ENCODE measurements around the gene FRAS1.

FRAS1 gene

GRCh38 chr4:78155616-78156105 lies 98.5 kb downstream of the FRAS1 start:
- no peaks in the 10 kb centered on the region for H3K9me3 ChIP-seq (ENCODE audit: low read depth, low read length)
- no peaks in the 10 kb centered on the region for H3K36me3 ChIP-seq (ENCODE audit: insufficient read depth, low read length)
- no peak overlapping the region for H3K4me3 ChIP-seq
- no peak for DNase-seq (ENCODE audit: low read depth, low spot score)
- TF ChIP-seq POLR2AphosphoS5 (IDR thresholded peaks at IDR 0.05; ENCODE audit: borderline replicate concordance, low read depth, low read length): no peak
- TF ChIP-seq FOXP2 (optimal IDR thresholded peaks at IDR 0.05; ENCODE audit: control extremely low read depth, extremely low read length, insufficient read depth): no peak
- TF ChIP-seq EZH2 (IDR thresholded peaks at IDR 0.05): no peak
- H3K9ac ChIP-seq (ENCODE audit: insufficient read length): no peak overlapping the region
- H3K27ac ChIP-seq: no peak overlapping the region

DNA sequence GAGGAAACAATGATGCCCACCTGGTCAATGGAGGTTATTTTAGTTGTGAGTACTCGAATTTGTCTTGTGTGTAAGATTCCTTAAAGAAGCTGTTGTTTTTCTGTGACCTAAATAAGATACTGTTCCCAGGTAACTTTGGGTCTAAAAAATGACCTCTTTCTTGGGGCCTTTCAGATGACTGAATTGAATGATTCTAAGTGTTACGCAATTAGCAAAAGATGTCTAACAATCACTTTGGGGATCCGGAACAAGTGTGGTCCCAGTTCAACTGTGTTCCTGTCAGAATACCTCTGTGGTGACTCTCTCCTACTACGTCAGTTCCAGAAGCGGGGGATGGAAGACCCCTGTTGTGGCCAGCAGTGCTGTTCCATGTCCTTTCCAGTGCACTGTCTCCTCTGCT lies 99.4 kb downstream of the FRAS1 start:
- no peaks in the 10 kb centered on the region for H3K36me3 ChIP-seq (ENCODE audit: insufficient read depth, low read length)
- no peak for DNase-seq (ENCODE audit: low read depth, low spot score)
- no peaks in the 10 kb centered on the region for H3K9me3 ChIP-seq (ENCODE audit: low read depth, low read length)
- H3K9ac ChIP-seq (ENCODE audit: insufficient read length): no peak overlapping the region
- H3K27ac ChIP-seq: no peak overlapping the region
- TF ChIP-seq EZH2 (IDR thresholded peaks at IDR 0.05) (no peak), FOXP2 (optimal IDR thresholded peaks at IDR 0.05; ENCODE audit: control extremely low read depth, extremely low read length, insufficient read depth) (no peak), POLR2AphosphoS5 (IDR thresholded peaks at IDR 0.05; ENCODE audit: borderline replicate concordance, low read depth, low read length) (no peak)
- H3K4me3 ChIP-seq: no peak overlapping the region

DNA sequence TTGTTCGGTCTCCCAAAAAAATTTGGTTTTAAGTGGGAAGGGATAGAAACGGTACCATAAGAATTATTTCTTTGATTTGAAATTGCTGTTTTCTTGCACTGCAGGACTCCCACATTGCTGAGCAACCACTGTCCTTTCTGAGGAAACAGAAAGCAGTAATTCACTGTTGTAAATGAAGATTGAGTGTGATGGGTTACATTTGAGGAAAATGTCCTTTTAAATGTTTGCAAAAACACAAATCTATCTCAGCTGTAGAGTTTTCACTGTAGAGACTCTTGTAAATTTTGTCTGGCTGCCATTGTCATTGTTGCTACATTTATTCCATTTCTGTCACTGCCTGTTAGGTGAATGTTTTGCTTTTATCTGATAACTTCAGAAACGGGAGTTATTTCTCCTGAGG lies 105.2 kb downstream of the FRAS1 start:
- Histone ChIP-seq H3K4me3 (no peak overlapping the region), H3K36me3 (ENCODE audit: insufficient read depth, low read length) (no peaks in the 10 kb centered on the region), H3K9ac (ENCODE audit: insufficient read length) (no peak overlapping the region), H3K27ac (no peak overlapping the region), H3K9me3 (ENCODE audit: low read depth, low read length) (no peaks in the 10 kb centered on the region)
- TF ChIP-seq POLR2AphosphoS5 (IDR thresholded peaks at IDR 0.05; ENCODE audit: borderline replicate concordance, low read depth, low read length): no peak
- no peak for TF ChIP-seq FOXP2 (optimal IDR thresholded peaks at IDR 0.05; ENCODE audit: control extremely low read depth, extremely low read length, insufficient read depth)
- no peak for TF ChIP-seq EZH2 (IDR thresholded peaks at IDR 0.05)
- no peak for DNase-seq (ENCODE audit: low read depth, low spot score)

DNA sequence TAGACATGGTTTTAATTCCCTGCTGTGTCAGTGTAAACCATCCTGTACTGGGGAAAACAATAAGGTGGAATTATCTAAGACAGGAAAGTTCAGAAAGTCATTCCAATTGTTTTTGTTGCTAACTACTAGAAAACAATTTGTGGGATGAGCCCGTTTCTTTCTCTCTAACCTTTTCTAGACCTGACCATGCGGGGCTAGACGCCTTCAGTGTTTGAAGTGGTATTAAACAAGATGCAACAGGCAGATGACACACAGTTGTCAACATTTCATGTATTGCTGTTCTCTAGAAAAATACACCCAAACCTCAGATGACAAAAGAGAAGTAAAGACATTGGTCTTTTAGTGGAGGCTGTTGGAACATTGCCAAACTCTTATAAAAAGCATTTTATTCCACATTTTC lies 105.7 kb downstream of the FRAS1 start:
- TF ChIP-seq POLR2AphosphoS5 (IDR thresholded peaks at IDR 0.05; ENCODE audit: borderline replicate concordance, low read depth, low read length): no peak
- TF ChIP-seq EZH2 (IDR thresholded peaks at IDR 0.05): no peak
- TF ChIP-seq FOXP2 (optimal IDR thresholded peaks at IDR 0.05; ENCODE audit: control extremely low read depth, extremely low read length, insufficient read depth): no peak
- no peak overlapping the region for H3K9ac ChIP-seq (ENCODE audit: insufficient read length)
- H3K27ac ChIP-seq: no peak overlapping the region
- DNase-seq (ENCODE audit: low read depth, low spot score): no peak
- no peaks in the 10 kb centered on the region for H3K9me3 ChIP-seq (ENCODE audit: low read depth, low read length)
- no peak overlapping the region for H3K4me3 ChIP-seq
- no peaks in the 10 kb centered on the region for H3K36me3 ChIP-seq (ENCODE audit: insufficient read depth, low read length)

- no peak overlapping the region for H3K27ac ChIP-seq
- no peaks in the 10 kb centered on the region for H3K36me3 ChIP-seq (ENCODE audit: insufficient read depth, low read length)
- H3K9me3 ChIP-seq (ENCODE audit: low read depth, low read length): no peaks in the 10 kb centered on the region
- no peak overlapping the region for H3K4me3 ChIP-seq
- TF ChIP-seq POLR2AphosphoS5 (IDR thresholded peaks at IDR 0.05; ENCODE audit: borderline replicate concordance, low read depth, low read length) (no peak), EZH2 (IDR thresholded peaks at IDR 0.05) (no peak), FOXP2 (optimal IDR thresholded peaks at IDR 0.05; ENCODE audit: control extremely low read depth, extremely low read length, insufficient read depth) (no peak)
- H3K9ac ChIP-seq (ENCODE audit: insufficient read length): no peak overlapping the region
- no peak for DNase-seq (ENCODE audit: low read depth, low spot score)
Observed at GRCh38 chr4:78165758-78166157, 108.6 kb downstream of the FRAS1 start.

DNA sequence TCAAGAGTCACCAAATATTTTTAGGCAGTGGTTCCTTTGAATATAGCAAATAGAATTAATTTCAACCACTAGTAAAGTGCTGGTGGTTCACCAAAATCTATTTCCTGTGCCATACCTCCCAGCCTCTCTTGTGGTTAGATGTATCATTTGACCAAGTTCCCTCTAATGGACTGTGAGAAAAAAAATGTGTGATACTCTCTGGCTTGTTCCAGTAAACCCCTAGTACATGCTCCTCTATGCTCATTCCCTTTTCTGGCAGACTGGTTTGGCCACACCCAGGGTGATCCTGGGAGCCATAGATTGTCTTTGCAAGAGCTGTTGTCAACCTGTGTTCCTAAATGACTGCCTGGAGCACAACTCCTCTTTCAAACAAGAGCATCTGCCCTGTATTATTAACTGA lies 109.5 kb downstream of the FRAS1 start:
- H3K27ac ChIP-seq: no peak overlapping the region
- TF ChIP-seq FOXP2 (optimal IDR thresholded peaks at IDR 0.05; ENCODE audit: control extremely low read depth, extremely low read length, insufficient read depth): no peak
- TF ChIP-seq POLR2AphosphoS5 (IDR thresholded peaks at IDR 0.05; ENCODE audit: borderline replicate concordance, low read depth, low read length): no peak
- TF ChIP-seq EZH2 (IDR thresholded peaks at IDR 0.05): no peak
- no peak for DNase-seq (ENCODE audit: low read depth, low spot score)
- H3K9ac ChIP-seq (ENCODE audit: insufficient read length): no peak overlapping the region
- no peaks in the 10 kb centered on the region for H3K9me3 ChIP-seq (ENCODE audit: low read depth, low read length)
- H3K4me3 ChIP-seq: no peak overlapping the region
- no peaks in the 10 kb centered on the region for H3K36me3 ChIP-seq (ENCODE audit: insufficient read depth, low read length)

DNA sequence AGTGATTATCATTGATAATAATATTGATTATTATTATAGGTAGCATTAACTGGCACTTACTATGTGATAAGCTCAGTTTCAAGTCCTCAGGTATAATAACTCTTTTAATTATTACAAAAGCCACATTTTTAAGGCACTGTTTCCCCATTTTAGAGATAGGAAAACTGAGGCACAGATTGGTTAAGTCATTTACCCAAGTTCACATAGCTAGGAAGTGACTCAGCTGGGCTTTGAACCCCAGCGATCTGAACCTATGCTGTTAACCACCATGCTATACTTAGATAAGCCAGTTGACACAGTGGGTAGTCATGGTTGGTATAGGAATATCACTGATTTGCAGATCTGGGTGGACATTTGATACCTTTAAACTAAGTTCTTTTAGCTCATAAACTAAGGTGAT lies 110.4 kb downstream of the FRAS1 start:
- Histone ChIP-seq H3K36me3 (ENCODE audit: insufficient read depth, low read length) (no peaks in the 10 kb centered on the region), H3K4me3 (no peak overlapping the region), H3K27ac (no peak overlapping the region), H3K9me3 (ENCODE audit: low read depth, low read length) (no peaks in the 10 kb centered on the region), H3K9ac (ENCODE audit: insufficient read length) (no peak overlapping the region)
- no peak for DNase-seq (ENCODE audit: low read depth, low spot score)
- TF ChIP-seq FOXP2 (optimal IDR thresholded peaks at IDR 0.05; ENCODE audit: control extremely low read depth, extremely low read length, insufficient read depth) (no peak), EZH2 (IDR thresholded peaks at IDR 0.05) (no peak), POLR2AphosphoS5 (IDR thresholded peaks at IDR 0.05; ENCODE audit: borderline replicate concordance, low read depth, low read length) (no peak)

DNA sequence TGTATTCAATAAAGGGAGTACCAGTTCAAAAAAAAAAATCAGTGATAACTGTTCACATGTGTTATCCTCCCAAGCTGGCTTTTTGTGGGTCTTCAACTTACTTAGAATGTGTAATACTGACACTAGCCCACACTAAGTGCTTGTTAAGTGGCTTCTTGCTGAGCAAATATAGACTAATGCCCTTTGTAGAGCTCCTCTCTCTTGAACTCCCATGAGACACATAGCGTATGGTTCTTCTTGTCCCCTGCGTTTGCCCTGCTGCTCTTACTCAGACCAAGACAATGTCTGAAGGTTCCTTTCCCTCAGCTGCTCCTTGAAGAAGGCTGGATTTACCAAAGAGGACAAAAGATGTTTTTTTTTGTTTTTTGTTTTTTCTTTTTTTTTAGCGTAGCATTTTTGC lies 110.9 kb downstream of the FRAS1 start:
- no peak overlapping the region for H3K9ac ChIP-seq (ENCODE audit: insufficient read length)
- no peak for DNase-seq (ENCODE audit: low read depth, low spot score)
- TF ChIP-seq EZH2 (IDR thresholded peaks at IDR 0.05) (no peak), FOXP2 (optimal IDR thresholded peaks at IDR 0.05; ENCODE audit: control extremely low read depth, extremely low read length, insufficient read depth) (no peak), POLR2AphosphoS5 (IDR thresholded peaks at IDR 0.05; ENCODE audit: borderline replicate concordance, low read depth, low read length) (no peak)
- no peak overlapping the region for H3K27ac ChIP-seq
- H3K36me3 ChIP-seq (ENCODE audit: insufficient read depth, low read length): no peaks in the 10 kb centered on the region
- no peak overlapping the region for H3K4me3 ChIP-seq
- H3K9me3 ChIP-seq (ENCODE audit: low read depth, low read length): no peaks in the 10 kb centered on the region

GRCh38 chr4:78169728-78170127 lies 112.6 kb downstream of the FRAS1 start:
- no peak overlapping the region for H3K9ac ChIP-seq (ENCODE audit: insufficient read length)
- no peaks in the 10 kb centered on the region for H3K9me3 ChIP-seq (ENCODE audit: low read depth, low read length)
- no peak overlapping the region for H3K4me3 ChIP-seq
- H3K27ac ChIP-seq: no peak overlapping the region
- DNase-seq (ENCODE audit: low read depth, low spot score): no peak
- H3K36me3 ChIP-seq (ENCODE audit: insufficient read depth, low read length): no peaks in the 10 kb centered on the region
- TF ChIP-seq POLR2AphosphoS5 (IDR thresholded peaks at IDR 0.05; ENCODE audit: borderline replicate concordance, low read depth, low read length) (no peak), FOXP2 (optimal IDR thresholded peaks at IDR 0.05; ENCODE audit: control extremely low read depth, extremely low read length, insufficient read depth) (no peak), EZH2 (IDR thresholded peaks at IDR 0.05) (no peak)
